Ectodermal cell (in vitro differentiated cells): ENCODE measurements around the gene PDGFC.

ENCODE experiments used
- H3K27ac ChIP-seq: 2 replicates; pipeline ENCODE4 v1.7.0; 2013; ENCODE audit warnings: mild to moderate bottlenecking, low read depth, low read length; ENCODE audit not compliant: insufficient read depth, poor library complexity, severe bottlenecking
- H3K27me3 ChIP-seq: 2 replicates; pipeline ENCODE4 v1.7.0; 2013; ENCODE audit warnings: mild to moderate bottlenecking, low read length; ENCODE audit not compliant: insufficient read depth, control insufficient read depth, poor library complexity, severe bottlenecking
- H3K36me3 ChIP-seq: one replicate; pipeline ENCODE4 v1.7.0; 2013; ENCODE audit warnings: low read length; ENCODE audit not compliant: control insufficient read depth, insufficient read depth
- H3K4me1 ChIP-seq: one replicate; pipeline ENCODE4 v1.7.0; 2013; ENCODE audit warnings: low read length; ENCODE audit not compliant: control insufficient read depth, insufficient read depth
- H3K4me3 ChIP-seq: 2 replicates; pipeline ENCODE4 v1.7.0; 2013; ENCODE audit warnings: low read depth, low read length, control low read depth; ENCODE audit not compliant: insufficient read depth
- H3K9me3 ChIP-seq: 2 replicates; pipeline ENCODE4 v1.7.0; 2013; ENCODE audit warnings: mild to moderate bottlenecking, low read length, moderate library complexity; ENCODE audit not compliant: control insufficient read depth
- WGBS, 2 experiments: methylation state at CpG; one replicate each; pipeline ENCODE4 v1.1.7; 2013; ENCODE audit warnings: missing lambda C conversion rate in 2 of 2; 5-methylcytosine and 5-hydroxymethylcytosine counted together

Gene PDGFC

GRCh38 chr4:156765277-156765676, 206.3 kb downstream of the PDGFC start:
- no peaks in the 10 kb centered on the region for H3K4me1 ChIP-seq
- no peaks in the 10 kb centered on the region for H3K36me3 ChIP-seq
- H3K9me3 ChIP-seq: no peaks in the 10 kb centered on the region
- H3K27ac ChIP-seq: no peak overlapping the region
- no peak overlapping the region for H3K4me3 ChIP-seq
- WGBS, 2 experiments: 92 to 94% methylated on average over 3 of the region's 3 CpGs
- H3K27me3 ChIP-seq: no peaks in the 10 kb centered on the region

- Histone ChIP-seq H3K9me3 (no peaks in the 10 kb centered on the region), H3K4me1 (no peaks in the 10 kb centered on the region), H3K27me3 (no peaks in the 10 kb centered on the region), H3K4me3 (no peak overlapping the region), H3K27ac (no peak overlapping the region), H3K36me3 (no peaks in the 10 kb centered on the region)
- 83 to 86% methylated on average over 2 of the region's 2 CpGs for WGBS, 2 experiments
Observed at GRCh38 chr4:156764846-156765245, 206.8 kb downstream of the PDGFC start.

GRCh38 chr4:156764145-156764544, 207.5 kb downstream of the PDGFC start:
- Histone ChIP-seq H3K27me3 (no peaks in the 10 kb centered on the region), H3K27ac (no peak overlapping the region), H3K4me3 (no peak overlapping the region), H3K4me1 (no peaks in the 10 kb centered on the region), H3K36me3 (no peaks in the 10 kb centered on the region), H3K9me3 (no peaks in the 10 kb centered on the region)
- WGBS, 2 experiments: 78 to 93% methylated on average over 1 to 2 of the region's 2 CpGs

GRCh38 chr4:156763511-156763910, 208.1 kb downstream of the PDGFC start:
- Histone ChIP-seq H3K27me3 (no peaks in the 10 kb centered on the region), H3K36me3 (no peaks in the 10 kb centered on the region), H3K4me1 (no peaks in the 10 kb centered on the region), H3K4me3 (no peak overlapping the region), H3K27ac (no peak overlapping the region), H3K9me3 (no peaks in the 10 kb centered on the region)
- WGBS, 2 experiments: 94 to 100% methylated on average over 2 of the region's 2 CpGs

GRCh38 chr4:156762851-156763250, 208.7 kb downstream of the PDGFC start:
- Histone ChIP-seq H3K27me3 (no peaks in the 10 kb centered on the region), H3K36me3 (no peaks in the 10 kb centered on the region), H3K4me1 (no peaks in the 10 kb centered on the region), H3K9me3 (no peaks in the 10 kb centered on the region), H3K4me3 (no peak overlapping the region), H3K27ac (no peak overlapping the region)
- 92 to 93% methylated on average over 8 of the region's 8 CpGs for WGBS, 2 experiments

GRCh38 chr4:156756118-156756517, 215.5 kb downstream of the PDGFC start:
- no peaks in the 10 kb centered on the region for H3K9me3 ChIP-seq
- no peaks in the 10 kb centered on the region for H3K27me3 ChIP-seq
- H3K36me3 ChIP-seq: no peaks in the 10 kb centered on the region
- no peak overlapping the region for H3K4me3 ChIP-seq
- no peaks in the 10 kb centered on the region for H3K4me1 ChIP-seq
- H3K27ac ChIP-seq: no peak overlapping the region

- WGBS, 2 experiments: 90 to 92% methylated on average over 5 of the region's 5 CpGs
- Histone ChIP-seq H3K36me3 (no peaks in the 10 kb centered on the region), H3K4me3 (no peak overlapping the region)
Observed at GRCh38 chr4:156754832-156755570, 216.6 kb downstream of the PDGFC start.

GRCh38 chr4:156751486-156751885, 220.1 kb downstream of the PDGFC start:
- no peaks in the 10 kb centered on the region for H3K9me3 ChIP-seq
- 83 to 100% methylated on average over 1 of the region's 1 CpG for WGBS, 2 experiments
- no peaks in the 10 kb centered on the region for H3K4me1 ChIP-seq
- no peaks in the 10 kb centered on the region for H3K27me3 ChIP-seq
- no peak overlapping the region for H3K4me3 ChIP-seq
- H3K36me3 ChIP-seq: no peaks in the 10 kb centered on the region
- H3K27ac ChIP-seq: no peak overlapping the region

More at GRCh38 chr4:156754832-156755570, 216.6 kb downstream of the PDGFC start:
- Histone ChIP-seq H3K27ac (no peak overlapping the region), H3K4me1 (no peaks in the 10 kb centered on the region), H3K9me3 (no peaks in the 10 kb centered on the region), H3K27me3 (no peaks in the 10 kb centered on the region)

- Histone ChIP-seq H3K36me3 (no peaks in the 10 kb centered on the region), H3K27ac (no peak overlapping the region)
- 94 to 95% methylated on average over 5 of the region's 5 CpGs for WGBS, 2 experiments
Observed at GRCh38 chr4:156749426-156750403, 221.9 kb downstream of the PDGFC start.

GRCh38 chr4:156746111-156746510, 225.5 kb downstream of the PDGFC start:
- Histone ChIP-seq H3K27ac (no peak overlapping the region), H3K4me3 (no peak overlapping the region), H3K9me3 (no peaks in the 10 kb centered on the region), H3K4me1 (no peaks in the 10 kb centered on the region), H3K36me3 (no peaks in the 10 kb centered on the region), H3K27me3 (no peaks in the 10 kb centered on the region)
- WGBS, 2 experiments: 88 to 96% methylated on average over 6 of the region's 6 CpGs

More at GRCh38 chr4:156749426-156750403, 221.9 kb downstream of the PDGFC start:
- Histone ChIP-seq H3K27me3 (no peaks in the 10 kb centered on the region), H3K9me3 (no peaks in the 10 kb centered on the region), H3K4me3 (no peak overlapping the region), H3K4me1 (no peaks in the 10 kb centered on the region)
